HK-2 (cell line): ENCODE results near the gene PADI1.
A peak's percentile ranks its signal among the peaks of the same experiment; 100 is the strongest.

Experiments used
- DNase-seq: peaks from one replicate; pipeline ENCODE4 v3.0.0-alpha.2; 2018; ENCODE audit not compliant: unreplicated experiment

PADI1 gene

GRCh38 chr1:17204546-17205440 lies at the start of gene PADI1:
PADI1 (plus strand) TSS chr1:17205128; CDS start chr1:17205218, 90 bp downstream.
- no peak for DNase-seq

GRCh38 chr1:17155257-17155920 lies 49.5 kb upstream of the PADI1 start:
- DNase-seq, result no peak

- no peak for DNase-seq
These were observed 48.8 kb upstream of the PADI1 start for GRCh38 chr1:17156108-17156507.

- DNase-seq, result peak; percentile 35
These were observed 46.0 kb upstream of the PADI1 start for GRCh38 chr1:17158961-17159360.

- no peak for DNase-seq
These were observed 43.7 kb upstream of the PADI1 start for GRCh38 chr1:17161137-17161740.

GRCh38 chr1:17161926-17162800 lies 42.8 kb upstream of the PADI1 start:
- DNase-seq, result no peak

GRCh38 chr1:17162941-17163340 lies 42.0 kb upstream of the PADI1 start:
- DNase-seq, result peak; percentile 89

- DNase-seq, result peak; percentile 25
These were observed 41.6 kb upstream of the PADI1 start for GRCh38 chr1:17163371-17163770.

- no peak for DNase-seq
These were observed 40.9 kb upstream of the PADI1 start for GRCh38 chr1:17163789-17164666.

- no peak for DNase-seq
These were observed 39.1 kb upstream of the PADI1 start for GRCh38 chr1:17165823-17166222.

- DNase-seq, result peak; percentile 54
These were observed 37.7 kb upstream of the PADI1 start for GRCh38 chr1:17167041-17167785.

- DNase-seq, result no peak
These were observed 37.2 kb upstream of the PADI1 start for GRCh38 chr1:17167786-17168090.

- peak; percentile 94 for DNase-seq
These were observed 36.6 kb upstream of the PADI1 start for GRCh38 chr1:17168091-17168876.

GRCh38 chr1:17170571-17170970 lies 34.4 kb upstream of the PADI1 start:
- no peak for DNase-seq

- no peak for DNase-seq
These were observed 31.7 kb upstream of the PADI1 start for GRCh38 chr1:17173217-17173616.

- no peak for DNase-seq
These were observed 28.4 kb upstream of the PADI1 start for GRCh38 chr1:17176306-17177061.

- no peak for DNase-seq
These were observed 27.3 kb upstream of the PADI1 start for GRCh38 chr1:17177651-17178050.

- DNase-seq, result no peak
These were observed 23.0 kb upstream of the PADI1 start for GRCh38 chr1:17181781-17182464.
